ENCODE measurements around the gene RNLS. TPM values are rescaled to one million over a fixed set of nuclear protein-coding genes. Genes with fewer than 3 reads are reported as not detected.

Gene RNLS
- total RNA-seq, 1 experiment from 2014 or later = not detected

DNA sequence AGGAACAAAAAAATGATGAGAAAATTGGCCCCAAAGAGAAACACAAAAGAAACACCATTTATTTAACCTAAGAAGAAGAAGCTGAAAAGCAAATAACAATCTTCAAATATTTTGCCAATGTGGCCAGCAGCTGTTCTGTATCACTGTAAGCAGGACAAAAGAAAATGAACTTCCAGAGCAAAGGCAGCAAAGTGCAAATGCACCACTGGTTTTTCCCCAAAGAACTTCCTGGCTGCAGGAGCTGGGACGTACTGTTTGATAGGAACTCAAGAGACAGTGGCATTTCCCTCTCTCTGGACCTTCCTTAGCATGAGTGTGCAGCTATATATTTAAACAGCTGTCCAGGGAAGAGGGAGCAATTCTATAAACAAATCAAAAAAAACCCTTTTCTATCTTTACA is 60.4 kb downstream of the RNLS start:
- Histone ChIP-seq H3K27me3 (ENCODE audit: insufficient read depth, low read length) (no peaks in the 10 kb centered on the region), H3K9me2 (ENCODE audit: insufficient read depth) (no peaks in the 10 kb centered on the region), H3K36me3 (ENCODE audit: control insufficient read depth in 1 of 2, insufficient read depth in 2 of 2, low read length in 2 of 2) (no peaks in the 10 kb centered on the region), H4K20me1 (ENCODE audit: insufficient read depth) (no peaks in the 10 kb centered on the region), H3K79me2 (ENCODE audit: insufficient read depth, low read length) (no peaks in the 10 kb centered on the region), H2AFZ (ENCODE audit: low read depth, low read length, poor library complexity, severe bottlenecking) (no peak overlapping the region), H3K27ac (ENCODE audit: low read depth, low read length) (no peak overlapping the region), H3K4me1 (ENCODE audit: control insufficient read depth in 1 of 2, insufficient read depth in 2 of 2, low read length in 2 of 2) (peaks cover 9 to 10% of the 10 kb centered on the region in 2 experiments; a peak in 3 of 4 replicates), H3K4me3 (replicated peaks in 1 of 2; ENCODE audit: low read depth in 1 of 2, low read length in 2 of 2) (no peak overlapping the region), H3K9ac (ENCODE audit: low read length) (no peak overlapping the region), H3K9me3 (ENCODE audit: control insufficient read depth in 1 of 2, insufficient read depth in 1 of 2, low read depth in 1 of 2, low read length in 2 of 2) (no peaks in the 10 kb centered on the region), H3K4me2 (ENCODE audit: low read length) (no peak overlapping the region)
- BruUV-seq (replicated peaks) = no TSS peak
- ChIA-PET POLR2A (no interaction called here), RAD21 (ENCODE audit: low non-redundant PET in 1 of 2, low total read pairs in 2 of 2, uncharacterized antibody in 2 of 2, unreplicated experiment in 2 of 2) (no interaction called here), CTCF (no interaction called here)
- TF ChIP-seq TCF7L2 (IDR thresholded peaks at IDR 0.05; ENCODE audit: borderline replicate concordance, extremely low read depth, insufficient read depth, insufficient read length) (no peak), ZNF274 (IDR thresholded peaks at IDR 0.05; ENCODE audit: low read depth, low read length) (no peak), EZH2 (IDR thresholded peaks at IDR 0.05) (no peak), EGR1 (IDR thresholded peaks at IDR 0.05; ENCODE audit: low read depth) (no peak), YY1 (IDR thresholded peaks at IDR 0.05; ENCODE audit: extremely low read depth, insufficient replicate concordance, low read depth, low read length) (no peak), CBX3 (IDR thresholded peaks at IDR 0.05; ENCODE audit: low read depth) (no peak), POLR2A (IDR thresholded peaks at IDR 0.05; ENCODE audit: borderline replicate concordance, extremely low read depth, insufficient read depth, insufficient read length) (no peak)
- TF ChIP-seq, protein P1, sequence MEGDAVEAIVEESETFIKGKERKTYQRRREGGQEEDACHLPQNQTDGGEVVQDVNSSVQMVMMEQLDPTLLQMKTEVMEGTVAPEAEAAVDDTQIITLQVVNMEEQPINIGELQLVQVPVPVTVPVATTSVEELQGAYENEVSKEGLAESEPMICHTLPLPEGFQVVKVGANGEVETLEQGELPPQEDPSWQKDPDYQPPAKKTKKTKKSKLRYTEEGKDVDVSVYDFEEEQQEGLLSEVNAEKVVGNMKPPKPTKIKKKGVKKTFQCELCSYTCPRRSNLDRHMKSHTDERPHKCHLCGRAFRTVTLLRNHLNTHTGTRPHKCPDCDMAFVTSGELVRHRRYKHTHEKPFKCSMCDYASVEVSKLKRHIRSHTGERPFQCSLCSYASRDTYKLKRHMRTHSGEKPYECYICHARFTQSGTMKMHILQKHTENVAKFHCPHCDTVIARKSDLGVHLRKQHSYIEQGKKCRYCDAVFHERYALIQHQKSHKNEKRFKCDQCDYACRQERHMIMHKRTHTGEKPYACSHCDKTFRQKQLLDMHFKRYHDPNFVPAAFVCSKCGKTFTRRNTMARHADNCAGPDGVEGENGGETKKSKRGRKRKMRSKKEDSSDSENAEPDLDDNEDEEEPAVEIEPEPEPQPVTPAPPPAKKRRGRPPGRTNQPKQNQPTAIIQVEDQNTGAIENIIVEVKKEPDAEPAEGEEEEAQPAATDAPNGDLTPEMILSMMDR (IDR thresholded peaks at IDR 0.05 in 2 of 3, conservative IDR thresholded peaks at IDR 0.05 in 1 of 3; ENCODE audit: borderline replicate concordance in 1 of 3, insufficient read depth in 1 of 3, low read depth in 2 of 3, low read length in 2 of 3) = no peak
- intact Hi-C loops (cut with micrococcal nuclease) = no loop called here
- ATAC-seq = no peak
- DNase-seq (ENCODE audit: low read depth, low spot score) = no peak

DNA sequence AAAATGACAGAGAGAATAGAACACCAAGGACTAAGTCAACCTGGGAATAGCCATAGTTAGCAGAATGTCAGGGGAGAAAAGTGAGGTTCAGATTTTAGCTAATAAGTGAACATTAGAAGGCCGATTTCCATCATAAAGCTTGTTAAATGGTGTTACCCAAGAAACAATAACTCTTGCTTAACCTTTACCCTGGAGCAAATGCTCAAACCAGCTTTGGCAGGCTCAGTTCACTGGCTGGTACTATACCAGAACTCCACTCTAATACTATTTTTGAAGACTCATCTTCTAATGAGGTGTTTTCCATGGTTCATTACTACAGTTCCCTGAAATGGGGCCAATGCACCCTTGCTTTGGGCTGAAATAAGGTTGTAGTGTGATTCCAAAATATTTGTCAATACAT is 61.3 kb downstream of the RNLS start:
- Histone ChIP-seq H3K36me3 (ENCODE audit: control insufficient read depth in 1 of 2, insufficient read depth in 2 of 2, low read length in 2 of 2) (no peaks in the 10 kb centered on the region), H3K4me1 (ENCODE audit: control insufficient read depth in 1 of 2, insufficient read depth in 2 of 2, low read length in 2 of 2) (peaks cover 9 to 10% of the 10 kb centered on the region in 2 experiments; a peak in 3 of 4 replicates), H3K27ac (ENCODE audit: low read depth, low read length) (no peak overlapping the region), H4K20me1 (ENCODE audit: insufficient read depth) (no peaks in the 10 kb centered on the region), H3K9me2 (ENCODE audit: insufficient read depth) (no peaks in the 10 kb centered on the region), H3K4me2 (ENCODE audit: low read length) (no peak overlapping the region), H3K9me3 (ENCODE audit: control insufficient read depth in 1 of 2, insufficient read depth in 1 of 2, low read depth in 1 of 2, low read length in 2 of 2) (no peaks in the 10 kb centered on the region), H3K9ac (ENCODE audit: low read length) (no peak overlapping the region), H3K27me3 (ENCODE audit: insufficient read depth, low read length) (no peaks in the 10 kb centered on the region), H2AFZ (ENCODE audit: low read depth, low read length, poor library complexity, severe bottlenecking) (no peak overlapping the region), H3K79me2 (ENCODE audit: insufficient read depth, low read length) (no peaks in the 10 kb centered on the region), H3K4me3 (replicated peaks in 1 of 2; ENCODE audit: low read depth in 1 of 2, low read length in 2 of 2) (no peak overlapping the region)
- no TSS peak for BruUV-seq (replicated peaks)
- TF ChIP-seq POLR2A (IDR thresholded peaks at IDR 0.05; ENCODE audit: borderline replicate concordance, extremely low read depth, insufficient read depth, insufficient read length) (no peak), SP1 (IDR thresholded peaks at IDR 0.05; ENCODE audit: low read depth) (no peak), EGR1 (IDR thresholded peaks at IDR 0.05; ENCODE audit: low read depth) (no peak), ZNF274 (IDR thresholded peaks at IDR 0.05; ENCODE audit: low read depth, low read length) (no peak), SIN3A (IDR thresholded peaks at IDR 0.05; ENCODE audit: low read depth) (no peak), CBX3 (IDR thresholded peaks at IDR 0.05; ENCODE audit: low read depth) (no peak), YY1 (IDR thresholded peaks at IDR 0.05; ENCODE audit: extremely low read depth, insufficient replicate concordance, low read depth, low read length) (no peak), RAD21 (IDR thresholded peaks at IDR 0.05; ENCODE audit: low read depth) (no peak)
- TF ChIP-seq, protein P2, sequence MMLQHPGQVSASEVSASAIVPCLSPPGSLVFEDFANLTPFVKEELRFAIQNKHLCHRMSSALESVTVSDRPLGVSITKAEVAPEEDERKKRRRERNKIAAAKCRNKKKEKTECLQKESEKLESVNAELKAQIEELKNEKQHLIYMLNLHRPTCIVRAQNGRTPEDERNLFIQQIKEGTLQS (IDR thresholded peaks at IDR 0.05) = no peak
- TF ChIP-seq, protein P1 (IDR thresholded peaks at IDR 0.05 in 2 of 3, conservative IDR thresholded peaks at IDR 0.05 in 1 of 3; ENCODE audit: borderline replicate concordance in 1 of 3, insufficient read depth in 1 of 3, low read depth in 2 of 3, low read length in 2 of 3) = no peak
- POLR2A ChIA-PET = no interaction called here
- RAD21 ChIA-PET (ENCODE audit: low non-redundant PET in 1 of 2, low total read pairs in 2 of 2, uncharacterized antibody in 2 of 2, unreplicated experiment in 2 of 2) = no interaction called here
- DNase-seq (ENCODE audit: low read depth, low spot score) (no peak), ATAC-seq (no peak)
- intact Hi-C loops (cut with micrococcal nuclease) = no loop called here
- CTCF ChIA-PET = no interaction called here

All from HCT116 (cell line).